Measurements from ENCODE around the gene SFTPA2. TPM values are rescaled to one million over a fixed set of nuclear protein-coding genes. Genes with fewer than 3 reads are reported as not detected.
"Not testable (repeated sequence)": the region's sequence is repeated elsewhere in the genome, so short reads cannot be mapped to it uniquely, and the experiment has no call there.

SFTPA2 gene
- total RNA-seq, 1 donor from 2014 or later, result not detected

DNA sequence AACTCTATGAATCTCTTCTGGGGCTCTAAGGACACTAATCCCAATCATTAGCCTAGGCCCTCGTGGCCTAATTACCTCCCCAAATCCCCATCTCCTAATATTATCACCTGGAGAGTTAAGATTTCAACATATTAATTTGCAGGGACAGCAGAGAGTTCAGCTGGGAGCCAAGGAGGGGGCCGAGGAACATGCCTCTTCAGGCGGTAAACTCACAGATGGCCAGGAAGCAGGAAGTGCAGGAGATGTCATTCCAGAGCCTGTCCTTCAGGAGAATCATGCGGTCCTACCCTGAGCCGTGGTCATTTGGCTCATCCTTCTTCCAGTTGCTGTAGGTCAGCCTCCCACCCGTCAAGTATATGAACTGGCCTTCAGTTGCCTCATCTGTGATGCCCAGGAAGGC, 21.9 kb upstream of the SFTPA2 start:
- no peak for DNase-seq (ENCODE audit: extremely low spot score, unreplicated experiment)
- Mint-ChIP-seq H3K9me3 (ENCODE audit: unreplicated experiment) (no peaks in the 10 kb centered on the region), H3K4me1 (ENCODE audit: unreplicated experiment) (no peaks in the 10 kb centered on the region), H3K4me3 (ENCODE audit: unreplicated experiment) (no peak overlapping the region), H3K27me3 (ENCODE audit: unreplicated experiment) (peaks cover 72% of the 10 kb centered on the region), H3K36me3 (ENCODE audit: unreplicated experiment) (no peaks in the 10 kb centered on the region), H3K27ac (ENCODE audit: unreplicated experiment) (no peak overlapping the region)
- TF ChIP-seq, protein P1, sequence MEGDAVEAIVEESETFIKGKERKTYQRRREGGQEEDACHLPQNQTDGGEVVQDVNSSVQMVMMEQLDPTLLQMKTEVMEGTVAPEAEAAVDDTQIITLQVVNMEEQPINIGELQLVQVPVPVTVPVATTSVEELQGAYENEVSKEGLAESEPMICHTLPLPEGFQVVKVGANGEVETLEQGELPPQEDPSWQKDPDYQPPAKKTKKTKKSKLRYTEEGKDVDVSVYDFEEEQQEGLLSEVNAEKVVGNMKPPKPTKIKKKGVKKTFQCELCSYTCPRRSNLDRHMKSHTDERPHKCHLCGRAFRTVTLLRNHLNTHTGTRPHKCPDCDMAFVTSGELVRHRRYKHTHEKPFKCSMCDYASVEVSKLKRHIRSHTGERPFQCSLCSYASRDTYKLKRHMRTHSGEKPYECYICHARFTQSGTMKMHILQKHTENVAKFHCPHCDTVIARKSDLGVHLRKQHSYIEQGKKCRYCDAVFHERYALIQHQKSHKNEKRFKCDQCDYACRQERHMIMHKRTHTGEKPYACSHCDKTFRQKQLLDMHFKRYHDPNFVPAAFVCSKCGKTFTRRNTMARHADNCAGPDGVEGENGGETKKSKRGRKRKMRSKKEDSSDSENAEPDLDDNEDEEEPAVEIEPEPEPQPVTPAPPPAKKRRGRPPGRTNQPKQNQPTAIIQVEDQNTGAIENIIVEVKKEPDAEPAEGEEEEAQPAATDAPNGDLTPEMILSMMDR (IDR thresholded peaks at IDR 0.05), result no peak

DNA sequence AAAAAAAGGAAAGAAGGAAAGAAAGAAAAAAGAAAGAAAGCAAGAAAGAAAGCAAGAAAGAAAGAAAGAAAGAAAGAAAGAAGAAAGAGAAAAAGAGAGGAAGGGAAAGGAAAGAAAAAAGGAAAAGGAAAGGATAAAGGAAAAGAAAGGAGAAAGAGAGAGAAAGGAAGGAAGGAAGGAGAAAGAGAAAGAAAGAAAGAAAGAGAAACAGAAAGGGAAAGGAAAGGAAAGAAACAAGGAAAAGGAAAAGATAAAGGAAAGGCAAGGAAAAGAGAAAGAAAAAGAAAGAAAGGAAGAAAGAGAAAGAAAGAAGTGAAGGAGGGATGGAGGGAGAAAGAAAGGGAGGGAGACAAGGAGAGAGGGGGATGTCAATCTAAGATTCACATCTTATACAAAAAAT, 20.8 kb upstream of the SFTPA2 start:
- no peaks in the 10 kb centered on the region for H3K9me3 Mint-ChIP-seq (ENCODE audit: unreplicated experiment)
- TF ChIP-seq, protein P1 (IDR thresholded peaks at IDR 0.05), result no peak
- no peak overlapping the region for H3K27ac Mint-ChIP-seq (ENCODE audit: unreplicated experiment)
- no peak for DNase-seq (ENCODE audit: extremely low spot score, unreplicated experiment)
- H3K27me3 Mint-ChIP-seq (ENCODE audit: unreplicated experiment), result peaks cover 70% of the 10 kb centered on the region
- no peaks in the 10 kb centered on the region for H3K36me3 Mint-ChIP-seq (ENCODE audit: unreplicated experiment)
- no peaks in the 10 kb centered on the region for H3K4me1 Mint-ChIP-seq (ENCODE audit: unreplicated experiment)
- no peak overlapping the region for H3K4me3 Mint-ChIP-seq (ENCODE audit: unreplicated experiment)

DNA sequence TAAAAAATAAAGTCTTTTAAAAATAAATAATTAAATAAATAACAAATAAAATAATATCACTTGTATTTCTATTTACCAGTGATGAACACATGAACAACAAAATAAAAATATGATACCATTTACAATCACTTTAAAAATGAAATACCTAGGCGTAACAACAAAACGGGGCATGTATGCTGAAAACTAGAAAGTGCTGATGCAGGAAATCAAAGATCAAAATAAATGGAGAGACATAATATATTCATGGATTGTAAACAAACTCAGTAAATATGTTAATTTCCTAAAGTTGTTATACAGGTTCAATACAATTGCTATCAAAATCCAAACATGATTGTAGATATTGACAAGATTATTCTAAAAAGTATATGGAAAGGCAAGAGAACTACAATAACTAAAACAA, 19.2 kb upstream of the SFTPA2 start:
- TF ChIP-seq, protein P1 (IDR thresholded peaks at IDR 0.05), result no peak
- peaks cover 65% of the 10 kb centered on the region for H3K27me3 Mint-ChIP-seq (ENCODE audit: unreplicated experiment)
- no peaks in the 10 kb centered on the region for H3K36me3 Mint-ChIP-seq (ENCODE audit: unreplicated experiment)
- no peaks in the 10 kb centered on the region for H3K4me1 Mint-ChIP-seq (ENCODE audit: unreplicated experiment)
- H3K4me3 Mint-ChIP-seq (ENCODE audit: unreplicated experiment), result no peak overlapping the region
- no peaks in the 10 kb centered on the region for H3K9me3 Mint-ChIP-seq (ENCODE audit: unreplicated experiment)
- no peak overlapping the region for H3K27ac Mint-ChIP-seq (ENCODE audit: unreplicated experiment)
- DNase-seq (ENCODE audit: extremely low spot score, unreplicated experiment), result no peak

DNA sequence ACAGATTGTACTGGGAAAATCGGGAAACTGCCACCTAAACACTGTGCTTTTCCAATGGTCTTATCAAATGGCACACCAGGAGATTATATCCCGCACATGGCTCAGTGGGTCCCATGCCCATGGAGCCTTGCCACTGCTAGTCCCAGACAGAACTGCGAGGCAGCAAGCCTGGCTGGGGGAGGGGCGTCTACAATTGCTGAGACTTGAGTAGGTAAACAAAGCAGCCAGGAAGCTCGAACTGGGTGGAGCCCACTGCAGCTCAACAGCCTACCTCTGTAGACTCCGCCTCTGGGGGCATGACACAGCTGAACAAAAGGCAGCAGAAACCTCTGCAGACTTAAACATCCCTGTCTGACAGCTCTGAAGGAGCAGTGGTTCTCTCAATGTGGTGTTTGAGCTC, 10.4 kb upstream of the SFTPA2 start:
- not testable (repeated sequence) for H3K4me3 Mint-ChIP-seq (ENCODE audit: unreplicated experiment); H3K36me3 Mint-ChIP-seq (ENCODE audit: unreplicated experiment)

DNA sequence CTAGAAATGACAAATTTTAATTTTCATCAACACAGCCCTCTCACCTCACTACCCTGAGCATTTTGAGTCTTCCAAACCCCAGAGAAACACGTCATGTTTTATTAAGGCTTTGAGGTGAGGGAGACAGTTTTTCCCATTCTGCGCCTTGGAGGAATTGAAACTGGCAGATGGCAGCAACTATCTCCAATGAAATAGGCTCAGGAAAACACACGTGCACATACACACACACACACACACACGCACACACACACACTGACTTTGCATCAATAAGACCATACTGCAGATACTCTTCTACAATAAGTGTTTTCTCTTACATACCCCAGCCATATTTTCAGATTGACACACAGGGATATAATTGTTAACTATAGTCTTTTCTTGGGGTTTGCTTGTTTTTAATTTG, 3.2 kb upstream of the SFTPA2 start:
- no peak overlapping the region for H3K27ac Mint-ChIP-seq (ENCODE audit: unreplicated experiment)
- H3K36me3 Mint-ChIP-seq (ENCODE audit: unreplicated experiment), result no peaks in the 10 kb centered on the region
- TF ChIP-seq, protein P1 (IDR thresholded peaks at IDR 0.05), result no peak
- H3K27me3 Mint-ChIP-seq (ENCODE audit: unreplicated experiment), result peaks cover 44% of the 10 kb centered on the region
- no peaks in the 10 kb centered on the region for H3K4me1 Mint-ChIP-seq (ENCODE audit: unreplicated experiment)
- no peak for DNase-seq (ENCODE audit: extremely low spot score, unreplicated experiment)
- H3K9me3 Mint-ChIP-seq (ENCODE audit: unreplicated experiment), result peaks cover 4% of the 10 kb centered on the region
- no peak overlapping the region for H3K4me3 Mint-ChIP-seq (ENCODE audit: unreplicated experiment)

More for the DNA sequence above, 10.4 kb upstream of the SFTPA2 start:
- DNase-seq (ENCODE audit: extremely low spot score, unreplicated experiment); H3K4me1 Mint-ChIP-seq (ENCODE audit: unreplicated experiment); H3K27ac Mint-ChIP-seq (ENCODE audit: unreplicated experiment): not testable (repeated sequence)
- Mint-ChIP-seq H3K27me3 (ENCODE audit: unreplicated experiment) (peaks cover 71% of the 10 kb centered on the region), H3K9me3 (ENCODE audit: unreplicated experiment) (peaks cover 23% of the 10 kb centered on the region)
